ENCODE measurements around the gene CTBP1.

The CTBP1 gene

GRCh38 chr4:1279253-1279652 lies 30.3 kb upstream of the CTBP1 start:
- no peak for DNase-seq

GRCh38 chr4:1277667-1278665 lies 29.0 kb upstream of the CTBP1 start:
- no peak for DNase-seq

- no peak for DNase-seq
Observed at GRCh38 chr4:1276984-1277383, 28.1 kb upstream of the CTBP1 start.

GRCh38 chr4:1274871-1275270 lies 25.9 kb upstream of the CTBP1 start:
- DNase-seq: no peak

GRCh38 chr4:1271686-1272085 lies 22.8 kb upstream of the CTBP1 start:
- DNase-seq: no peak

- no peak for DNase-seq
Observed at GRCh38 chr4:1269209-1269608, 20.3 kb upstream of the CTBP1 start.

GRCh38 chr4:1266881-1267763 lies 18.2 kb upstream of the CTBP1 start:
- no peak for DNase-seq

- no peak for DNase-seq
Observed at GRCh38 chr4:1265351-1265750, 16.4 kb upstream of the CTBP1 start.

GRCh38 chr4:1264942-1265341 lies 16.0 kb upstream of the CTBP1 start:
- DNase-seq: no peak

GRCh38 chr4:1261107-1261928 lies 12.4 kb upstream of the CTBP1 start:
- DNase-seq: no peak

- no peak for DNase-seq
Observed at GRCh38 chr4:1260418-1261106, 11.6 kb upstream of the CTBP1 start.

GRCh38 chr4:1259966-1260365 lies 11.0 kb upstream of the CTBP1 start:
- no peak for DNase-seq

- no peak for DNase-seq
Observed at GRCh38 chr4:1258457-1258856, 9.5 kb upstream of the CTBP1 start.

GRCh38 chr4:1255699-1256098 lies 6.8 kb upstream of the CTBP1 start:
- no peak for DNase-seq

- no peak for DNase-seq
Observed at GRCh38 chr4:1255151-1255550, 6.2 kb upstream of the CTBP1 start.

- no peak for DNase-seq
Observed at GRCh38 chr4:1253831-1254230, 4.9 kb upstream of the CTBP1 start.

- no peak for DNase-seq
Observed at GRCh38 chr4:1252928-1253492, 4.1 kb upstream of the CTBP1 start.

- DNase-seq: no peak
Observed at GRCh38 chr4:1251773-1252066, 2.8 kb upstream of the CTBP1 start.

GRCh38 chr4:1250921-1251772 lies 2.2 kb upstream of the CTBP1 start:
- no peak for DNase-seq

- no peak for DNase-seq
Observed at GRCh38 chr4:1250527-1250812, 1.5 kb upstream of the CTBP1 start.

All from NCI-H524 (cell line).